Bronchial epithelial cell (primary cell): Measurements from ENCODE around the gene UBE2L5. TPM values are rescaled to one million over a fixed set of nuclear protein-coding genes. Genes with fewer than 3 reads are reported as not detected.

Source experiments
- DNase-seq: peaks from one replicate; pipeline ENCODE4 v3.0.0-alpha.2; 2010; ENCODE audit warnings: low read depth
- FAIRE-seq: peaks from 2 replicates; lab custom pipeline; 2011; peaks lifted over from hg19 to GRCh38; lab: Jason Lieb, UNC
- H3K27me3 ChIP-seq: 2 replicates; pipeline ENCODE4 v1.5.1; 2011; ENCODE audit warnings: low read length; ENCODE audit not compliant: control insufficient read depth, insufficient read depth
- H3K36me3 ChIP-seq: 2 replicates; pipeline ENCODE4 v1.5.1; 2011; ENCODE audit warnings: low read length; ENCODE audit not compliant: control insufficient read depth, insufficient read depth
- H3K4me3 ChIP-seq: 2 replicates; pipeline ENCODE4 v1.5.1; 2011; ENCODE audit warnings: mild to moderate bottlenecking, low read depth, low read length, control low read depth
- total RNA-seq: library from RNA; depleted of rRNA; stranded (reverse); fragments of >200 nt; gene quantifications from 2 replicates; pipeline ENCODE4 v1.2.1, GENCODE V29; 2014
- TF ChIP-seq, protein P1 (sequence below): IDR thresholded peaks from 2 replicates; pipeline ENCODE4 v1.5.1; 2011; ENCODE audit warnings: mild to moderate bottlenecking, moderate library complexity, low read length, control low read depth, inconsistent platforms; ENCODE audit not compliant: insufficient read depth, severe bottlenecking

The UBE2L5 gene
- total RNA-seq, 1 donor from 2014 or later, result not detected

DNA sequence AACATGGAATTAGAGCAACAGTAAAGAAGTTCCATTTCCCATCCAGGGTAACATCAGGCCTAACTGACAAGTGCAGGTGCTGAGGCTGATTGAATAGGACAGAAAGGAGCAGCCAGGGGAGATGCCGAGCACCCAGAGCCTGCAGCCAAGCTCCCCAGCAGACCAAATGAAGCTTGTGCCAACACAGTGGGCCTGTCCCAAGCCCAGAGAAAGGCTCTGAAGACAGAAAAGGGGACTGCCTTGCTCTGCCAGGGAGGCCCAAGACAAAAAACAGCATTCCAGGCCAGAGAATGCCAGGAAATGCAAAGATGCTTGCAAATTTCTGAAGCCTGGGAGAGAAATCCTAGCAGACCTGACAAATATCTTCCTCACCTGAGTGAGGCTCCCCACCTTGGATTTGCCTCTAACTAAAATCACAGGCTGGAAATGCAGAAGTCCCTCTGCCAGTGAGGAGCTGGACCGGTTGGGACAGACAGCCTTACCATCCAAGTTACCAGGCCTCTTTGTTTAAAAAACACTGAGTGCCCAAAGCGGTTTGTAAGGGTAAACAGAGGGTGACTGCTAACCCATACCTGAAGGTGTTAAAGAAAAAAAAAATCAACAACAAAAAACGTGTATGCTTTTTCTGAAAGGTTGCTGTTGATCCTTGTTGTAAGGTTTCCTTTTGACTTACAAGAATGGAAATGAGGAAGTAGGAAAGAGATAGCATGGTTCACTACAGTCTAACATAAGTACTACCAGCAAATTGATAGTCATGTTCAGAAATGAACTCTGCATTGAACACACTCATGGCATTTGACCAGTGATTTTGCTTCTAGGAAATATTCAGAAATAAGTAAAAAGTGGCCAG is 55.3 kb downstream of the UBE2L5 start:
- DNase-seq, result no peak

More for the DNA sequence above, 55.3 kb downstream of the UBE2L5 start:
- no peak for FAIRE-seq
- TF ChIP-seq, protein P1, sequence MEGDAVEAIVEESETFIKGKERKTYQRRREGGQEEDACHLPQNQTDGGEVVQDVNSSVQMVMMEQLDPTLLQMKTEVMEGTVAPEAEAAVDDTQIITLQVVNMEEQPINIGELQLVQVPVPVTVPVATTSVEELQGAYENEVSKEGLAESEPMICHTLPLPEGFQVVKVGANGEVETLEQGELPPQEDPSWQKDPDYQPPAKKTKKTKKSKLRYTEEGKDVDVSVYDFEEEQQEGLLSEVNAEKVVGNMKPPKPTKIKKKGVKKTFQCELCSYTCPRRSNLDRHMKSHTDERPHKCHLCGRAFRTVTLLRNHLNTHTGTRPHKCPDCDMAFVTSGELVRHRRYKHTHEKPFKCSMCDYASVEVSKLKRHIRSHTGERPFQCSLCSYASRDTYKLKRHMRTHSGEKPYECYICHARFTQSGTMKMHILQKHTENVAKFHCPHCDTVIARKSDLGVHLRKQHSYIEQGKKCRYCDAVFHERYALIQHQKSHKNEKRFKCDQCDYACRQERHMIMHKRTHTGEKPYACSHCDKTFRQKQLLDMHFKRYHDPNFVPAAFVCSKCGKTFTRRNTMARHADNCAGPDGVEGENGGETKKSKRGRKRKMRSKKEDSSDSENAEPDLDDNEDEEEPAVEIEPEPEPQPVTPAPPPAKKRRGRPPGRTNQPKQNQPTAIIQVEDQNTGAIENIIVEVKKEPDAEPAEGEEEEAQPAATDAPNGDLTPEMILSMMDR, result no peak
- H3K4me3 ChIP-seq, result no peak overlapping the region
- no peaks in the 10 kb centered on the region for H3K27me3 ChIP-seq
- no peaks in the 10 kb centered on the region for H3K36me3 ChIP-seq

Other genes with a start within 250 kb of the UBE2L5 start
- 5.5 and 5.6 TPM in 2 replicates for gene KATNAL1, start 114.9 kb upstream of the UBE2L5 start, total RNA-seq
- 72.4 and 145 TPM in 2 replicates for gene HMGB1, start 43.4 kb downstream of the UBE2L5 start, total RNA-seq
- 6.8 and 20.0 TPM in 2 replicates for gene USPL1, start 195.4 kb downstream of the UBE2L5 start, total RNA-seq